Activated CD4-positive, alpha-beta T cell treated with anti-CD3 and anti-CD28 coated beads, Interleukin-2, amount 10 ng/mL, durations not matched to agents 24 days and 14 days (primary cell): ENCODE measurements around the gene AIRE. TPM values are rescaled to one million over a fixed set of nuclear protein-coding genes. Genes with fewer than 3 reads are reported as not detected.
A peak's percentile ranks its signal among the peaks of the same experiment; 100 is the strongest.
"Not testable (repeated sequence)": the region's sequence is repeated elsewhere in the genome, so short reads cannot be mapped to it uniquely, and the experiment has no call there.

Experiments used
- DNase-seq: peaks from one replicate; pipeline ENCODE4 v3.0.0; 2022
- H3K27ac Mint-ChIP-seq: one replicate; pipeline ENCODE4 v1.8.0; 2022; ENCODE audit warnings: mild to moderate bottlenecking, mixed read lengths
- H3K27me3 Mint-ChIP-seq: one replicate; pipeline ENCODE4 v1.8.0; 2022; ENCODE audit warnings: mixed read lengths
- H3K36me3 Mint-ChIP-seq: one replicate; pipeline ENCODE4 v1.8.0; 2022; ENCODE audit warnings: low read depth, mild to moderate bottlenecking, mixed read lengths
- H3K4me1 Mint-ChIP-seq: one replicate; pipeline ENCODE4 v1.8.0; 2021; ENCODE audit warnings: mixed read lengths
- H3K4me3 Mint-ChIP-seq: one replicate; pipeline ENCODE4 v1.8.0; 2022; ENCODE audit warnings: mild to moderate bottlenecking, moderate library complexity, mixed read lengths
- H3K9me3 Mint-ChIP-seq: one replicate; pipeline ENCODE4 v1.8.0; 2021; ENCODE audit warnings: mixed read lengths
- intact Hi-C: fragments of 100-400 bp; cut with micrococcal nuclease; formaldehyde crosslinking; loops from one replicate; pipeline ENCODE4 v1.15.1; 2023
- total RNA-seq: library from RNA; stranded (reverse); gene quantifications from 2 replicates; pipeline ENCODE4 v1.2.3, GENCODE V29; 2022

AIRE gene
- total RNA-seq, 1 donor from 2014 or later = not detected

DNA sequence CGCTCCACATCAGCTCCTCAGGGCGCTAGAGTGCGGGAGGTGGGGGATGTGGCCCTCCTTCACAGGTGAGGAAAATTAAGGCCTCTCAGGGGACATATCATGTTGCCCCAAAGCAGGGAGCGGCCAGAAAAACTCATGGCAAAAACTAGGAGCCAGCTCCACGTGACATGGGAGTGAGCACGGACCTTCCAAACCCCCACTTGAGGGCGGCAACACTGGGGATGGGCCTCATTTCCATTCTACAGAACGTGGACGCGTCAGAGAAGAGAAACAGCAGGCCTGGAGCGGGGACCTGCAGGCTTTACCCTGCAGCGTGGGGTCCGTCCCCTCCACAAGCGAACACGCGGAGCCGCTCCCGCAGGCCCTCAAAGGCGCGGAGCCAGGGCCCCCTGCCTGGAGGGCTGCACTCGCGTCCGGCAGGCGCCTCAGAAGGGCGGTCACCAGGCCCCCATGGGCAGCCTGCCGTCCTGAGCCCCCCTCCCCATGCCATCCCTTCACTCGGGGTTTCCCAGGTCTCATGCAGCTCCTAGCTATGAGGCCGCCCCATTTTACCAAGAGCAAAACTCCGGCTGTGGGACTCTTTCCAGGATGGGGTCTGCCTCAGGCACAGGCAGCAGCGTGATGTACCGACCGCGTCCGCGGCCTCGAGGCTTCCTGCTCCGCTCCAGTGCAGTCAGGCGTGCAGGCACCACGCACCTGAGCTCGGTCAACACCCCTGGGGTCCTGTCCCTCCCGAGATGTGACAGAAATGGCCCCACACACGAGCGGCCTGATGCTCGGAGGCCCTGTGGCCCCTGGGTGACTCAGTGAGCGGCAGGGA is 48.0 kb downstream of the AIRE start:
- DNase-seq = no peak
- no peak overlapping the region for H3K4me3 Mint-ChIP-seq
- peaks cover 6% of the 10 kb centered on the region for H3K36me3 Mint-ChIP-seq
- H3K9me3 Mint-ChIP-seq = no peaks in the 10 kb centered on the region
- H3K27ac Mint-ChIP-seq = no peak overlapping the region
- intact Hi-C loops = no loop called here
- H3K4me1 Mint-ChIP-seq = peaks cover 2% of the 10 kb centered on the region
- no peaks in the 10 kb centered on the region for H3K27me3 Mint-ChIP-seq

GRCh38 chr21:44334329-44335030 is 48.8 kb downstream of the AIRE start:
- H3K27ac Mint-ChIP-seq = no peak overlapping the region
- H3K4me1 Mint-ChIP-seq = peaks cover 4% of the 10 kb centered on the region
- intact Hi-C loops = loop anchor here (5.0 kb wide), 4 partner anchors 37 to 1853 kb away; partner anchors contain the start of genes PCBP3 and PKNOX1
- no peak for DNase-seq
- H3K36me3 Mint-ChIP-seq = peaks cover 4% of the 10 kb centered on the region
- no peak overlapping the region for H3K4me3 Mint-ChIP-seq
- H3K9me3 Mint-ChIP-seq = no peaks in the 10 kb centered on the region
- H3K27me3 Mint-ChIP-seq = no peaks in the 10 kb centered on the region

GRCh38 chr21:44335266-44336059 is 49.8 kb downstream of the AIRE start:
- peaks cover 4% of the 10 kb centered on the region for H3K36me3 Mint-ChIP-seq
- intact Hi-C loops = loop anchor here (5.0 kb wide), 4 partner anchors 38 to 1852 kb away; partner anchors contain the start of genes PCBP3 and PKNOX1
- no peak overlapping the region for H3K4me3 Mint-ChIP-seq
- H3K27ac Mint-ChIP-seq = no peak overlapping the region
- DNase-seq = no peak
- H3K4me1 Mint-ChIP-seq = peaks cover 12% of the 10 kb centered on the region
- H3K27me3 Mint-ChIP-seq = no peaks in the 10 kb centered on the region
- H3K9me3 Mint-ChIP-seq = no peaks in the 10 kb centered on the region

GRCh38 chr21:44337449-44337848 is 51.8 kb downstream of the AIRE start:
- peak overlapping the region; percentile 58 for H3K27ac Mint-ChIP-seq
- H3K36me3 Mint-ChIP-seq = peaks cover 4% of the 10 kb centered on the region
- H3K9me3 Mint-ChIP-seq = no peaks in the 10 kb centered on the region
- H3K27me3 Mint-ChIP-seq = no peaks in the 10 kb centered on the region
- peaks cover 13% of the 10 kb centered on the region for H3K4me1 Mint-ChIP-seq
- intact Hi-C loops = loop anchor here (5.0 kb wide), 4 partner anchors 40 to 1850 kb away; partner anchors contain the start of genes PCBP3 and PKNOX1
- H3K4me3 Mint-ChIP-seq = peak overlapping the region; percentile 50
- DNase-seq = no peak

DNA sequence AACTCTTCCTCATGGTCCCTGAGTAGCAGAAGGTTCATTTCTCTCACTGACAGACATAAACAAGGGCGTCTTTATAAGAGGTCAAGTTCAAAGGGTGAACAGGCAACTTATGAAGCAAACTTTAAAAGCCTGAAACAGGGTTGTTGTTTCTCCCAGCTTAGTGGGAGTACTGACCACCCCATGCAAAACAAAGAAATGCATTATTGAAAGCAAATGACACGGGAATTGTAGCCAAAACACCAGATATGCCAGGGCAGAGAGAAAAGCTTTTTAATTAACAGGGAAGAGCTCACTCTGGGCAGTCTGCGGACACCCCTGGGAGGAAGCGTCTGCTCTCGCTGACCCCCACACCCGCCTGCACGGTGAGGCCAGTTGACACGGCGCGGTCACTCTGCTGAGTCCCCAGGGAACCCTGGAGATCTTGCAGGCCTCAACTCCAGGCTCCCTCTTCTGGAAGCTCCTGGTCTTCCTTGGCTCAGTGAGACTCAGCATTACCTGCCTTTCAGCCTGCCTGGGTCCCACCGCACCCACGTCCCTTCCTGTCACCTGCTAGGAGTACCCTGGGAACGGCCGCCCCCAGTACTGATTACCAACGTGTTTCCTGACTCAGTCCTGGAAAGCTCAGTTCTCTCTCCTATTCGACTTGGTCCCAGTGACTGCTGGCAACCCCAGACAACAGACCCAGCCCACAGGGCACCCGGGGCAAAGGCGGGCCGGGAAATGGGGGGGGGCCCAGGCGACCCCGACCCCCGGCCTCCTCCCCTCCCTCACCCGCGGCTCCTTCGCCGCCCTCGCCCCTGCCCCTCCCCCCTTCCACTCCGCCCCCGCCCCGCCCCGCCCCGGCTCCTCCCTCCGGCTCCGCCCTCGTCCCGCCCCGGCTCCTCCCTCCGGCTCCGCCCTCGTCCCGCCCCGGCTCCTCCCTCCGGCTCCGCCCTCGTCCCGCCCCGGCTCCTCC is 52.5 kb downstream of the AIRE start:
- Mint-ChIP-seq H3K4me1 (peaks cover 13% of the 10 kb centered on the region), H3K4me3 (peak overlapping the region; percentile 52), H3K27me3 (no peaks in the 10 kb centered on the region), H3K9me3 (no peaks in the 10 kb centered on the region), H3K27ac (peak overlapping the region; percentile 70), H3K36me3 (peaks cover 4% of the 10 kb centered on the region)
- DNase-seq = peak; percentile 80
- intact Hi-C loops = loop anchor here (2.0 to 5.0 kb wide), 6 partner anchors 41 to 1849 kb away; partner anchors contain the start of genes PCBP3, PKNOX1 and PTTG1IP

GRCh38 chr21:44338971-44339910 is 53.6 kb downstream of the AIRE start, which contains the start of gene CFAP410:
Gene CFAP410 (minus strand): TSS chr21:44339390. CDS start chr21:44339194, 196 bp downstream.
- peak; percentile 99 for DNase-seq

GRCh38 chr21:44341726-44342458 is 56.2 kb downstream of the AIRE start:
- H3K9me3 Mint-ChIP-seq, intact Hi-C loops, H3K4me3 Mint-ChIP-seq, H3K27me3 Mint-ChIP-seq, DNase-seq, H3K36me3 Mint-ChIP-seq, H3K27ac Mint-ChIP-seq: not testable (repeated sequence)
- peaks cover 13% of the 10 kb centered on the region for H3K4me1 Mint-ChIP-seq

More at GRCh38 chr21:44338971-44339910, 53.6 kb downstream of the AIRE start, which contains the start of gene CFAP410:
- H3K27me3 Mint-ChIP-seq = no peaks in the 10 kb centered on the region
- H3K9me3 Mint-ChIP-seq = no peaks in the 10 kb centered on the region
- H3K36me3 Mint-ChIP-seq = peaks cover 4% of the 10 kb centered on the region
- H3K27ac Mint-ChIP-seq = peak within 1 kb of the TSS; percentile 92
- H3K4me1 Mint-ChIP-seq = peaks cover 13% of the 10 kb centered on the region
- intact Hi-C loops = loop anchor here (1.0 to 5.0 kb wide), 7 partner anchors 42 to 1848 kb away; partner anchors contain the start of genes LRRC3, PCBP3, PKNOX1 and PTTG1IP
- peak within 1 kb of the TSS; percentile 93 for H3K4me3 Mint-ChIP-seq

- intact Hi-C loops, H3K27ac Mint-ChIP-seq, DNase-seq, H3K27me3 Mint-ChIP-seq, H3K4me3 Mint-ChIP-seq, H3K36me3 Mint-ChIP-seq, H3K9me3 Mint-ChIP-seq: not testable (repeated sequence)
- peaks cover 12% of the 10 kb centered on the region for H3K4me1 Mint-ChIP-seq
Observed at GRCh38 chr21:44342981-44343380, 57.3 kb downstream of the AIRE start.

DNA sequence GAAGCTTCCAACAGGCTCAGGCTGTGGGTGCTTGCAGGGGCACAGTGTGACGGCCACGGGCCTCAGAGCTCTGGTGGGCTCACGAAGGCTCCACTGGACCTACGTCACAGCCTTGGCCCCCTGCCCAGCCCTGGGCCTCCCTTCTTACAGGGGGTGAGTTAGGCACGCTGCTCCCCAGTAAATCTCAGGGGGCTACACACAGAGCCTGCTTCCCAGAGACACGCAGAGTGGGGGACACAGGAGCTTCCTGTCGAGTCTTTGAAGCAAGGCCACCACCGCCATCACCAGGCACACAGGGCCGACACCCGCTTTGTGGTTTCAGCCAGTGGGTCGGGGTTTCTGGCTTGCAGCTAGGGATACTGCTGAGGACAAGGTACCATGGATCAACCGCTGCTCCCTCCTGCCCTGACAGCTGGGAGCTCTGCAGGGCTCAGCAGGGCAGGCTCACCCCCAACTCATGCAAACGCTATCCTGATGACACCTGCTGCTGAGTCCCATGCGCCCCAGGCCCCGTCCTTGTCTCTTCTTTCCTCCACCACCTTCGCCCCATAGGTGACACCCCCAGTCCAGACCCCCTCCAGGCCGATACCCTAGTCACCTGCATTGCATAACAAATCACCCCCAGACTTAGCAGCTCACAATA is 59.0 kb downstream of the AIRE start:
- H3K27ac Mint-ChIP-seq = no peak overlapping the region
- H3K36me3 Mint-ChIP-seq = no peaks in the 10 kb centered on the region
- DNase-seq = no peak
- no peak overlapping the region for H3K4me3 Mint-ChIP-seq
- H3K9me3 Mint-ChIP-seq = no peaks in the 10 kb centered on the region
- H3K4me1 Mint-ChIP-seq = peaks cover 8% of the 10 kb centered on the region
- intact Hi-C loops = no loop called here
- H3K27me3 Mint-ChIP-seq = peaks cover 19% of the 10 kb centered on the region

DNA sequence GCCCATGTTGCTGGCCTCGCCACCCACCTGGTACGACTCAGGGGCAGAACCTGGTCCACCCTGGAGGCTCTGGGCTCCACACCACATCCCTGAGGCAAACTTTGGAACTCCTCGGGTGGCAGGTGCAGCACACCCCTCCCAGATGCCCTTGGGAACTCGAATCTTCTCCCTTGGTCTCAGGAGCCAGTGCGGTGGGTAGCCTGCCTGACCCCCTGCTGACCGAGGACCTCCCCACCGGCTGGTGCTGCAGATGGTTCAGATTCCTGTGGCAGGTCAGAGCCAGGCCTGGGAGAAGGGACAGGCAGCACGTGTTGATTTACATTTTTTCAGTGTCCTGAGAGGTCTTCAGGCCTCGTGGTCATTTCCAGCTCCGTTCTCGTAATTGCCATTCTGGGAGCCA is 59.8 kb downstream of the AIRE start:
- Mint-ChIP-seq H3K27me3 (peaks cover 19% of the 10 kb centered on the region), H3K27ac (no peak overlapping the region), H3K9me3 (no peaks in the 10 kb centered on the region), H3K4me1 (peaks cover 1% of the 10 kb centered on the region), H3K4me3 (no peak overlapping the region), H3K36me3 (no peaks in the 10 kb centered on the region)
- no peak for DNase-seq
- intact Hi-C loops = no loop called here

DNA sequence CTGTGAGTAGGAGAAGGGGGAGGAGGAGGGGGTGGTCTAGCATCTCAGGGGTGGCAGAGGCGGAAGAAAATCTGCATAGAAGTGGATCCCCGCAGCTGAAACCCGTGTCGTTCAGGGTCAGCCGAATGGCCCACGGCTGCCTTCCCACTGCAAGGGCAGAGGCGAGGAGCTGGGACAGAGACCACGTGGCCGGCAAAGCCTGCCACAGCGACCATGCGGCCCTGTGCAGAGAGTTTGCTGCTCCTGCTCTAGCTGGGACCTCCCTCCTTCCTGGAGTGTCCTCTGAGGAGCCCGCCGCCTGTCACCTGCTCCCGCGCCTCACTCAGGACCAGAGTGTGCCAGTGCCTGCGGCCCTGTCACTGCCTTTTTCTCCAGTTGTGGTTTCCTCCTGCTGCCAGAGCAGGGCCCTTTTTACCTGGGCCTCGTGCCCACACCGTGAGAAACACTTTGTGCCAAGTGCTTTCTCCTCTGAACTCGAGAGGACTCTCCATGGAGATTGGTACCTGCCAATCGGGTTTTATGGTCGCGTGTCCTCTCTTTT is 62.3 kb downstream of the AIRE start:
- DNase-seq = no peak
- no peak overlapping the region for H3K27ac Mint-ChIP-seq
- no peaks in the 10 kb centered on the region for H3K9me3 Mint-ChIP-seq
- peaks cover 22% of the 10 kb centered on the region for H3K27me3 Mint-ChIP-seq
- intact Hi-C loops = no loop called here
- H3K4me3 Mint-ChIP-seq = no peak overlapping the region
- peaks cover 10% of the 10 kb centered on the region for H3K4me1 Mint-ChIP-seq
- H3K36me3 Mint-ChIP-seq = no peaks in the 10 kb centered on the region
